SU-DHL-6 (cell line): ENCODE data around the gene PITPNC1.

Experiments used
- H2AFZ ChIP-seq: fragments of 200-600 bp; sonication (generic); 2 replicates; pipeline ENCODE4 v1.6.1; 2014; ENCODE audit warnings: low read depth, mild to moderate bottlenecking, moderate library complexity, mixed read lengths, antibody characterized with exemption, low read length; ENCODE audit not compliant: severe bottlenecking
- H3F3A ChIP-seq: fragments of 200-600 bp; shearing (Covaris generic); 2 replicates; pipeline ENCODE4 v1.6.0; 2016; ENCODE audit warnings: antibody characterized with exemption, mild to moderate bottlenecking; ENCODE audit not compliant: insufficient read depth
- H3K27ac ChIP-seq: fragments of 200-600 bp; sonication (generic); 2 replicates; pipeline ENCODE4 v1.5.1; 2016; ENCODE audit warnings: low read depth, mild to moderate bottlenecking, low read length, moderate library complexity, mixed read lengths
- H3K27me3 ChIP-seq: fragments of 200-600 bp; sonication (generic), shearing (Covaris generic); 2 replicates; pipeline ENCODE4 v1.6.0; 2014; ENCODE audit warnings: mild to moderate bottlenecking, low read length
- H3K36me3 ChIP-seq: fragments of 200-600 bp; sonication (generic); 2 replicates; pipeline ENCODE4 v1.6.1; 2014; ENCODE audit warnings: mild to moderate bottlenecking, low read length, mixed read lengths
- H3K4me2 ChIP-seq: fragments of 300-600, 200-600 bp; shearing (Covaris generic), sonication (generic); 2 replicates; pipeline ENCODE4 v1.6.0; 2014; ENCODE audit warnings: low read length, low read depth, mild to moderate bottlenecking; ENCODE audit not compliant: poor library complexity, severe bottlenecking
- H3K4me3 ChIP-seq: fragments of 200-600 bp; sonication (generic); 2 replicates; pipeline ENCODE4 v1.5.1; 2014; ENCODE audit warnings: antibody characterized with exemption, low read length, mild to moderate bottlenecking, mixed read lengths; ENCODE audit not compliant: insufficient read depth, poor library complexity, severe bottlenecking
- H3K79me2 ChIP-seq: fragments of 200-600 bp; sonication (generic); 2 replicates; pipeline ENCODE4 v1.6.1; 2014; ENCODE audit warnings: mild to moderate bottlenecking, low read length, moderate library complexity; ENCODE audit not compliant: insufficient read depth
- H3K9ac ChIP-seq: fragments of 200-600 bp; sonication (generic); 2 replicates; pipeline ENCODE4 v1.7.0; 2014; ENCODE audit warnings: mild to moderate bottlenecking, low read length
- H3K9me2 ChIP-seq: fragments of 200-600 bp; sonication (generic); replicated peaks from 2 replicates; pipeline ENCODE4 v1.6.1; 2014; ENCODE audit warnings: low read length; ENCODE audit not compliant: insufficient read depth
- H3K9me3 ChIP-seq: fragments of 200-600 bp; sonication (generic); 2 replicates; pipeline ENCODE4 v1.6.1; 2014; ENCODE audit warnings: low read length, mixed read lengths; ENCODE audit not compliant: insufficient read depth
- H4K20me1 ChIP-seq: fragments of 200-600 bp; sonication (generic); 2 replicates; pipeline ENCODE4 v1.6.1; 2014; ENCODE audit warnings: low read depth, mild to moderate bottlenecking, antibody characterized with exemption, low read length, moderate library complexity, mixed read lengths
- EZH2phosphoT487 ChIP-seq: fragments of 200-600 bp; sonication (generic), shearing (Covaris generic); conservative IDR thresholded peaks from 2 replicates; pipeline ENCODE4 v1.6.1; 2018; ENCODE audit warnings: mild to moderate bottlenecking, antibody characterized with exemption, low read length, moderate library complexity, mixed read lengths
- TF ChIP-seq, protein P1 (sequence below): fragments of 200-600 bp; sonication (generic); IDR thresholded peaks from one replicate; pipeline ENCODE4 v1.5.1; 2017; ENCODE audit warnings: antibody characterized with exemption, mild to moderate bottlenecking, low read length, moderate library complexity; ENCODE audit not compliant: insufficient read depth, poor library complexity, severe bottlenecking

PITPNC1 gene

GRCh38 chr17:67657596-67657995, 280.5 kb downstream of the PITPNC1 start:
- Histone ChIP-seq H3F3A (no peaks in the 10 kb centered on the region), H3K27ac (no peak overlapping the region), H3K9me3 (peaks cover 17% of the 10 kb centered on the region), H3K9ac (no peak overlapping the region), H4K20me1 (no peaks in the 10 kb centered on the region), H3K9me2 (no peaks in the 10 kb centered on the region), H3K4me2 (no peak overlapping the region), H3K79me2 (no peaks in the 10 kb centered on the region), H3K36me3 (no peaks in the 10 kb centered on the region), H2AFZ (no peak overlapping the region), H3K27me3 (no peaks in the 10 kb centered on the region), H3K4me3 (no peak overlapping the region)
- TF ChIP-seq, protein P1, sequence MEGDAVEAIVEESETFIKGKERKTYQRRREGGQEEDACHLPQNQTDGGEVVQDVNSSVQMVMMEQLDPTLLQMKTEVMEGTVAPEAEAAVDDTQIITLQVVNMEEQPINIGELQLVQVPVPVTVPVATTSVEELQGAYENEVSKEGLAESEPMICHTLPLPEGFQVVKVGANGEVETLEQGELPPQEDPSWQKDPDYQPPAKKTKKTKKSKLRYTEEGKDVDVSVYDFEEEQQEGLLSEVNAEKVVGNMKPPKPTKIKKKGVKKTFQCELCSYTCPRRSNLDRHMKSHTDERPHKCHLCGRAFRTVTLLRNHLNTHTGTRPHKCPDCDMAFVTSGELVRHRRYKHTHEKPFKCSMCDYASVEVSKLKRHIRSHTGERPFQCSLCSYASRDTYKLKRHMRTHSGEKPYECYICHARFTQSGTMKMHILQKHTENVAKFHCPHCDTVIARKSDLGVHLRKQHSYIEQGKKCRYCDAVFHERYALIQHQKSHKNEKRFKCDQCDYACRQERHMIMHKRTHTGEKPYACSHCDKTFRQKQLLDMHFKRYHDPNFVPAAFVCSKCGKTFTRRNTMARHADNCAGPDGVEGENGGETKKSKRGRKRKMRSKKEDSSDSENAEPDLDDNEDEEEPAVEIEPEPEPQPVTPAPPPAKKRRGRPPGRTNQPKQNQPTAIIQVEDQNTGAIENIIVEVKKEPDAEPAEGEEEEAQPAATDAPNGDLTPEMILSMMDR = no peak
- TF ChIP-seq EZH2phosphoT487 = no peak

DNA sequence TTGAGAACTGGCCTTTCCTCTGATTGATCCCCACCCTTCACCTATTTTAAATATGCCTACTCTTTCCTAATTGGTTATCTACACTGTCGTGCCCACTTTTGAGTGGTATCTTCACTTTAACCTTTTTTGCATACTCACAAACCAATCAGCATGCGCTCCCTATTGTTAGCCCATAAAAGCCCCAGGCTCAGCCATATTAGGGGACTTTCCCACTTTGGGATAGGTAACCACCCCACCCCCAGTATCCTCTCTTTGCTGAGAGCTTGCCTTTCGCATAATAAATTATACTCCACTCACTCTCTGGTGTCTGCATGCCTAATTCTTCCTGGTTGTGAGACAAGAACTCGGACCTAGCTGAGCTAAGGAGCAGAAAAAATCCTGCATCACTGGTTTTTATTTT, 281.2 kb downstream of the PITPNC1 start:
- H2AFZ ChIP-seq = no peak overlapping the region
- H3K36me3 ChIP-seq = no peaks in the 10 kb centered on the region
- H3K9me2 ChIP-seq = no peaks in the 10 kb centered on the region
- no peaks in the 10 kb centered on the region for H3K27me3 ChIP-seq
- H3K4me2 ChIP-seq = no peak overlapping the region
- peaks cover 17% of the 10 kb centered on the region for H3K9me3 ChIP-seq
- H4K20me1 ChIP-seq = no peaks in the 10 kb centered on the region
- no peak overlapping the region for H3K27ac ChIP-seq
- H3K4me3 ChIP-seq = no peak overlapping the region
- no peaks in the 10 kb centered on the region for H3F3A ChIP-seq
- no peak overlapping the region for H3K9ac ChIP-seq
- no peaks in the 10 kb centered on the region for H3K79me2 ChIP-seq
- TF ChIP-seq EZH2phosphoT487 = no peak
- TF ChIP-seq, protein P1 = no peak

DNA sequence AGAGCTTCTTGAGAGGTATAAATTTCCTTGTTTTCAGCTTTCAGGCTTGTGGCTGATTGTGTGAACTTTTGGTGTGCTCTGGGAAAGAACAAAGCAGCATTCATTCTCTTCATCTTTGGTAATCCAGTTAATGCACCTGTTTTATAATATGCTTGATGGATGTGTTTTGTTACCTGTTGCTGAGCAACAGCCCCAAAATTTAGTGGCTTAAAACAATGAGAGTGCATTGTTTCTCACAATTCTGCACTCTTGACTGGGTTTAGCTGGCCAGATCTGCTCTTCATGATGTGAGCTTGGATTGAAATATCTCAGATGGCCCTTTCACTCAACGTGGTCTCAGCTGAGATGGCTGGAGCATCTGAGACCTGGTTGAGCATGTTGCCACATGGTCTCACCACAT, 281.9 kb downstream of the PITPNC1 start:
- no peaks in the 10 kb centered on the region for H3K9me2 ChIP-seq
- TF ChIP-seq EZH2phosphoT487 = no peak
- TF ChIP-seq, protein P1 = no peak
- H3K36me3 ChIP-seq = no peaks in the 10 kb centered on the region
- H3K4me3 ChIP-seq = no peak overlapping the region
- no peaks in the 10 kb centered on the region for H4K20me1 ChIP-seq
- H3K27me3 ChIP-seq = no peaks in the 10 kb centered on the region
- no peak overlapping the region for H2AFZ ChIP-seq
- H3K79me2 ChIP-seq = no peaks in the 10 kb centered on the region
- no peak overlapping the region for H3K4me2 ChIP-seq
- no peak overlapping the region for H3K9ac ChIP-seq
- H3K27ac ChIP-seq = no peak overlapping the region
- no peaks in the 10 kb centered on the region for H3F3A ChIP-seq
- peaks cover 17% of the 10 kb centered on the region for H3K9me3 ChIP-seq

- Histone ChIP-seq H3K4me2 (no peak overlapping the region), H3K36me3 (no peaks in the 10 kb centered on the region), H2AFZ (no peak overlapping the region), H3K9me2 (no peaks in the 10 kb centered on the region), H4K20me1 (no peaks in the 10 kb centered on the region), H3K79me2 (no peaks in the 10 kb centered on the region), H3K9ac (no peak overlapping the region), H3K27ac (no peak overlapping the region), H3K27me3 (no peaks in the 10 kb centered on the region), H3K9me3 (peaks cover 15% of the 10 kb centered on the region), H3K4me3 (no peak overlapping the region), H3F3A (no peaks in the 10 kb centered on the region)
- TF ChIP-seq, protein P1 = no peak
- TF ChIP-seq EZH2phosphoT487 = no peak
These were observed 285.6 kb downstream of the PITPNC1 start for GRCh38 chr17:67662712-67663111.
